GM12865 (cell line): ENCODE measurements around the gene RANBP10.
"Not testable (repeated sequence)": the region's sequence is repeated elsewhere in the genome, so short reads cannot be mapped to it uniquely, and the experiment has no call there.

Experiments used
- DNase-seq: peaks from one replicate; pipeline ENCODE4 v3.0.0; 2010; ENCODE audit warnings: low read depth
- H3K4me3 ChIP-seq: 2 replicates; pipeline ENCODE4 v1.5.1; 2011; ENCODE audit warnings: mild to moderate bottlenecking, low read depth, low read length, control low read depth
- TF ChIP-seq, protein P1 (sequence below): IDR thresholded peaks from 2 replicates; pipeline ENCODE4 v1.5.1; 2011; ENCODE audit warnings: low read length, control low read depth, low read depth, inconsistent platforms; ENCODE audit not compliant: insufficient read depth; ENCODE audit errors: missing control alignments

Gene RANBP10

GRCh38 chr16:67760956-67761230 is 45.5 kb downstream of the RANBP10 start:
- DNase-seq, result no peak
- TF ChIP-seq, protein P1, sequence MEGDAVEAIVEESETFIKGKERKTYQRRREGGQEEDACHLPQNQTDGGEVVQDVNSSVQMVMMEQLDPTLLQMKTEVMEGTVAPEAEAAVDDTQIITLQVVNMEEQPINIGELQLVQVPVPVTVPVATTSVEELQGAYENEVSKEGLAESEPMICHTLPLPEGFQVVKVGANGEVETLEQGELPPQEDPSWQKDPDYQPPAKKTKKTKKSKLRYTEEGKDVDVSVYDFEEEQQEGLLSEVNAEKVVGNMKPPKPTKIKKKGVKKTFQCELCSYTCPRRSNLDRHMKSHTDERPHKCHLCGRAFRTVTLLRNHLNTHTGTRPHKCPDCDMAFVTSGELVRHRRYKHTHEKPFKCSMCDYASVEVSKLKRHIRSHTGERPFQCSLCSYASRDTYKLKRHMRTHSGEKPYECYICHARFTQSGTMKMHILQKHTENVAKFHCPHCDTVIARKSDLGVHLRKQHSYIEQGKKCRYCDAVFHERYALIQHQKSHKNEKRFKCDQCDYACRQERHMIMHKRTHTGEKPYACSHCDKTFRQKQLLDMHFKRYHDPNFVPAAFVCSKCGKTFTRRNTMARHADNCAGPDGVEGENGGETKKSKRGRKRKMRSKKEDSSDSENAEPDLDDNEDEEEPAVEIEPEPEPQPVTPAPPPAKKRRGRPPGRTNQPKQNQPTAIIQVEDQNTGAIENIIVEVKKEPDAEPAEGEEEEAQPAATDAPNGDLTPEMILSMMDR, result no peak
- no peak overlapping the region for H3K4me3 ChIP-seq

DNA sequence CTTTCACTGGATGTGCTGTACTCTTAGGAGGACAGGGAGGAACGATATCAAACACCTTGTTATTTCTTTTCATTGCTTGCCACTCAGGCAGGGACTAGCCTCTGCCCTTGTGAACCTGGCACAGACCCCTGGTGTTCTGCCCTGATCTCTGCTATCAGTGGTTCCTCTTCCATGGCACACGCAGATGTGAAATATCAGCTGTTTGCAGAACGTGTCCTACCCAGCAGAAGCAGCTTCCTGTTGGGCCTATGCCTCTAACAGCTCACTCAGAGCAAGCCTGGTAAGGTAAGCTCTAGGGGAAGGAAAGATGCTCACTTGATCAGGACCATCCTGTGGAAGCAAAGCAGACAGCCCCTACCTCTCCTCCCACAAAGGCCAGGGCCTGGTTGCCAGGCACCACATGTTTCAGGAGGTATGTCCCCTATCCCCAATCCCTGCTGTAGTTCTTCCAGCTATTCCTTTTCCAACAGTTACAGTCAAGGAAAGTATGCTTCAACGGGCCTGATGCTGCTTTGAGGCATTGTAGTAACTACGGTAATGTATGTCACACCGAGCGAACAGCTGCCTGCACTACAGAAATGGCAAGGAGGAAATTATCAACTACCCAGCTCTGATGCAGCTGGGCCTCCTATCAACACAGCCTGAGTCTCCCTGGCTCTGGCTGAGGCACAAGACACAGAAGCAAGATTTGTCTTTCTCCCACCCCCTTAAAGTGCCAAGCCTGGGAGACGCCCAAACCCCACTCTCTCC is 46.0 kb downstream of the RANBP10 start:
- H3K4me3 ChIP-seq, result no peak overlapping the region
- DNase-seq, result no peak
- TF ChIP-seq, protein P1, result no peak

GRCh38 chr16:67758966-67759365 is 47.4 kb downstream of the RANBP10 start:
- TF ChIP-seq, protein P1, result no peak
- no peak for DNase-seq
- H3K4me3 ChIP-seq, result no peak overlapping the region

DNA sequence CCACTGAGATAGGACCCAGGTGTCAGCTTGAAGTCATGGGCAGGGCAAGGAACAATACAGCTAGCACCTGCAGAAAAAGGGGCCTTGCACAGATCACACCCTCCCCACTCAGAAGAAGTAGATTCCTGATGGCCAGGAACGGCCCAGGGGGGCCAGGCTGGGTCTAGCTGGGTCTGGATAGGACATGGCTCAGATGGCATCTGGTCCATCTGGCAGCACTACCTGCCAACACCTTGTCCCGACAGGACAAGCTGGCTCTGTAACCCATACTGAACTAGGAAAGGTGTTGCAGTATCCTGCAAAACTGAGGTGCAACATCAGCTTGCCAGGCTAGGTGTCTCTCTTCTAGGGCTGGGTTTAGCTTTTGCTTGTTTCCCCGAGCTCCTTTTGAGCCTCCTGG is 48.4 kb downstream of the RANBP10 start:
- TF ChIP-seq, protein P1, result no peak
- H3K4me3 ChIP-seq, result no peak overlapping the region
- no peak for DNase-seq

- TF ChIP-seq, protein P1, result no peak
- H3K4me3 ChIP-seq, result no peak overlapping the region
- no peak for DNase-seq
Measured at GRCh38 chr16:67752641-67753040, 53.7 kb downstream of the RANBP10 start.

DNA sequence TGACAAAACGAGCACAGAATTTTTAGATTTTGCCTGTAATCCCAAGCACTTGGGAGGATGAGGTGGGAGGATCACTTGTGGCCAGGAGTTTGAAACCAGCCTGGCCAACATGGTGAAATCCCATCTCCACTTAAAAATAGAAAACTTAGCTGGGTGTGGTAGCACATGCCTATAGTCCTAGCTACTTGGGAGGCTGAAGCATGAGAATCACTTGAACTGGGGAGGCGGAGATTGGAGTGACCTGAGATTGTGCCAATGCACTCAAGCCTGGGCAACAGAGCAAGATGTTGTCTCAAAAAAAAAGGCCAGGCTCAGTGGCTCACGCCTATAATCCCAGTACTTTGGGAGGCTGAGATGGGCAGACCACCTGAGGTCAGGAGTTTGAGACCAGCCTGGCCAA is 55.0 kb downstream of the RANBP10 start:
- DNase-seq, H3K4me3 ChIP-seq: not testable (repeated sequence)

DNA sequence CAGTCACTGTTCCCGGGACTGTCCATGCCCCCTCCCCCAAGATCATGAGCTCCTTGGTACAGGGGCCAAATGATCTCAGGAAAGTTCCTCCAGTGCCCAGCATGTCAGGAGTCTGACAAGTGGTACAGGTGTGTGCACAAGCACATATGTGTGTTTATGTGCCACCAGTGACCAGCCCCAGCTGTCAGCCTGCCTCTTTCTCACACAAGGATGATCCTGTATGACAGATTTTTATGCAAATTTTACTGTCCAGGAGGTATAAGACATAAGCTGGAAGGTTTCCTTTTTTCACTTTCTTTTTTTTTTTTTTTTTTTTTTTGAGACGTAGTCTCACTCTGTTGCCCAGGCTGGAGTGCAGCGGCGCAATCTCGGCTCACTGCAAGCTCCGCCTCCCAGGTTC is 55.9 kb downstream of the RANBP10 start:
- H3K4me3 ChIP-seq, result no peak overlapping the region
- peak; percentile 77 for DNase-seq
- TF ChIP-seq, protein P1, result no peak
